Stimulated activated CD4-positive, alpha-beta T cell treated with anti-CD3 and anti-CD28 coated beads, Interleukin-2, amount 100 ng/mL, for 48 hours (primary cell): ENCODE data around the gene FGD3.
"Not testable (repeated sequence)": the region's sequence is repeated elsewhere in the genome, so short reads cannot be mapped to it uniquely, and the experiment has no call there.

ENCODE experiments used
- DNase-seq, 2 donors: peaks; one replicate each; pipeline ENCODE4 v3.0.0-alpha.2; 2020

The FGD3 gene

GRCh38 chr9:92978345-92978875, 31.1 kb downstream of the FGD3 start:
- no peak for DNase-seq

GRCh38 chr9:92979283-92980056, 32.1 kb downstream of the FGD3 start:
- no peak for DNase-seq

- DNase-seq = no peak
These were observed 32.9 kb downstream of the FGD3 start for GRCh38 chr9:92980085-92980745.

GRCh38 chr9:92982130-92982529, 34.8 kb downstream of the FGD3 start:
- no peak for DNase-seq

- DNase-seq = no peak
These were observed 36.8 kb downstream of the FGD3 start for GRCh38 chr9:92983984-92984589.

GRCh38 chr9:92984976-92985375, 37.7 kb downstream of the FGD3 start:
- no peak for DNase-seq

- no peak for DNase-seq
These were observed 39.1 kb downstream of the FGD3 start for GRCh38 chr9:92986176-92987119.

- no peak for DNase-seq
These were observed 41.0 kb downstream of the FGD3 start for GRCh38 chr9:92988215-92988768.

- DNase-seq = no peak
These were observed 42.2 kb downstream of the FGD3 start for GRCh38 chr9:92989561-92989960.

GRCh38 chr9:92990461-92990860, 43.1 kb downstream of the FGD3 start:
- DNase-seq = no peak

- DNase-seq = no peak
These were observed 45.2 kb downstream of the FGD3 start for GRCh38 chr9:92992549-92992948.

- not testable (repeated sequence) for DNase-seq
These were observed 51.5 kb downstream of the FGD3 start for GRCh38 chr9:92998871-92999270.

- no peak for DNase-seq
These were observed 53.7 kb downstream of the FGD3 start for GRCh38 chr9:93001031-93001430.

- DNase-seq = no peak
These were observed 55.4 kb downstream of the FGD3 start for GRCh38 chr9:93002700-93003099.

GRCh38 chr9:93003552-93004407, 56.5 kb downstream of the FGD3 start:
- peak; percentile 55 to 66 for DNase-seq

GRCh38 chr9:93004561-93004960, 57.2 kb downstream of the FGD3 start:
- DNase-seq = no peak

- DNase-seq = no peak
These were observed 58.6 kb downstream of the FGD3 start for GRCh38 chr9:93005876-93006275.

- no peak for DNase-seq
These were observed 60.3 kb downstream of the FGD3 start for GRCh38 chr9:93007529-93008058.

- DNase-seq = no peak
These were observed 61.1 kb downstream of the FGD3 start for GRCh38 chr9:93008457-93008856.

GRCh38 chr9:93009337-93010015, 62.2 kb downstream of the FGD3 start:
- DNase-seq = no peak
